HG03060 (cell line): ENCODE results near the gene PPP3R2.
"Not testable (repeated sequence)": the region's sequence is repeated elsewhere in the genome, so short reads cannot be mapped to it uniquely, and the experiment has no call there.

Experiments used
- ATAC-seq: cut with Tn5 transposase; IDR thresholded peaks from one replicate; pipeline ENCODE4 v1.9.1; 2021; ENCODE audit warnings: low read depth, moderate number of reproducible peaks; ENCODE audit not compliant: unreplicated experiment

PPP3R2 gene

DNA sequence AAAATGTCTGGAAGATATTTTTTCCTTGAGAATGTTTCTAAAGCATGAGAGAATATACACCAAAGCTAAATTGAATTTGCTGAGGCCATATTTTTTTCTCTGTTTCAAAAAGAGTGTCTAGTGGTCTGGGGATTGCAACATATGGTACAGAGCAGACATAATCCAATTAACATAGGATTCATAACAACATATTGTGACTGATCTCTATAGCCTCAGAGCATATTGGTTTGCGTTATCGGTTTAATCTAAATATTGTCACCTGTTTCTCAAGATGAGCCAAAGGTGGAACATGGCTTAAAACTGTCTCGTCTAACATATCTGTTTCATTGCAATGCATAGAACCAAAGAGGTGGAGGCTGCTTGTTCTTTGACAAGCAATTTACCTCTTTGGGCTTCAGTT is 3.9 kb downstream of the PPP3R2 start:
- ATAC-seq = no peak

DNA sequence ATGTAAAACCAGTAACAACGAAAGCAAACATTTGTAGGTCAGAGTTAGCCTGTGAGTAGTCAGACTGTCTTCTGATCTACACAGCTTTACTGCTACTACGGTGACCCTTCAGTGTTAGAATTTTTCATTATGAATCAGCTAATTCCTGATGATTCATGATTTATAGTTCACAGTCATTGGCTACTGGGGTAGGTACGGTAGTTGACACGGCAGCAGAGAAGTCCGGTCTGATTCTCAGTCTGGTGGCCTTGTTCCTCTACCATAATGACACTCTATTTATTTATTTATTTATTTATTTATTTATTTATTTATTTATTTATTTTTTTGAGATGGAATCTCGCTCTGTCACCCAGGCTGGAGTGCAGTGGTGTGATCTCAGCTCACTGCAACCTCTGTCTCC is 4.7 kb downstream of the PPP3R2 start:
- ATAC-seq = not testable (repeated sequence)

DNA sequence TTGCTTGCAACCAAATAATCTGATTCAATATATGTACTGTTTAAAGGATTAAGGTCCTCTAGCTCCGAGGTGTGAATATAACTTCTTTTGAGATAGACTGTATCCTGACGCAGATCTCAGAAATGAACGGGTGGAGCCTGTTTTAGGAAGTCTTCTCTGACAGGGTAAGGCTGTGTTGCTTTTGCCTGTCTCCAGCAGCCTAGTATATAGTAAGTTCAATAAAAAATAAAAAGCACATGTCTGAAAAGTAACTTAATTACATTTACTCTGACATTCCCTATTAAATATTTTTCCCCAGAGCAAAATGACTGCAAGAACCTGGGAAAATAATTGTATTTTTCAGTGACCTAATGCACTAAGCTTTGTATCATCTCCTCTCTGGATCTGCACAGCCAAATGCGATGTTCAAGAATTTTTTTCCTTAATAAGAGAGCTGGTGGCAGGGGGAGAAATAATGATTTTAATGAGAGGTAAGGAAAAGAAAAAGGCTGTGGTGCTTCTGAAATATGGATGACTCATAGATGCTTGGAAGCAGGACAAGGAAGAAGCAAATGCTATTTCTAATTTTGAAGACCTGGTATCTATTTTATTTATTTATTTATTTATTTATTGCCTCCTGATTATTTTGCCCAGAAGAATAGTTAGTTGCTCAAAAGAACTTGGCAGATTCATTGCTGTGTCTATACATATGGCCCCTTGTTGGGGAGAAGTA is 7.3 kb downstream of the PPP3R2 start:
- no peak for ATAC-seq

DNA sequence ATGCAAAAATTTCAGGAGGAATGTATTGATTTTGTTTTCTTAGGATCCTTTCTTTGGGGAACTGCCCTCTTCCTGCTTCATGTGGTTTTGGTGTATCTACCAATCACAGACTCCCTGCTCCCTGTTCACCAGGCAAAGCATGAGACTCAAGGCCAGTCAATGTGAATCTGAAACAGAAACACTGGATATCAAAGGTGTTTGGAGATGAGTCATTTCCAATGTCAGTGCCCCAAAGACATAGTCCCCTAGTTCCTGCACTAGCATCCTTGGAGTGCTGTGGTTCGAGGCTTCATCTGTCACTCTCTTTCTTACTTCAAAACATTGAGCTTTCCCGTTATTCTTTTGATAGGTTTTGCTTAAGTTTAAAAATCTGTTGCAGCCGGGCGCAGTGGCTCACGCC is 8.1 kb downstream of the PPP3R2 start:
- peak; percentile 89 for ATAC-seq

DNA sequence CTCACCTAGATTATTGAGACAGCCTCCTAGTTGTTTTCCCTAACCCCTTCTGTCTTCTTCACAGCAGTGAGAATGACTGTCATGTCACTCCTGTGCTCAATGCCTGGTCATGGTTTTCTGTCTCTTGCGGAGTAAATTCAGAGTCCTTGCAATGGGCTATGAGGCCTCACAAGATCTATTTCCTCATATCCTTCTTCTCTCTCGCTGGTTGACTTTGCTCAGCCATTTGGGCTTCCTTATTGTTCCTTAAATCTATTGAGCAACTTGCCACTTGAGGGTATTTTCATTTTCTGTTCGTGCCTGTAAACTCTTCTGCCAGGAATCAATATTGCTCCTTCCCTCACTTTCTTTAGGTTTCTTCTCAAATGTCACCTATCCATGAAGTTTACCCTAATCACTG is 9.0 kb downstream of the PPP3R2 start:
- ATAC-seq = no peak

DNA sequence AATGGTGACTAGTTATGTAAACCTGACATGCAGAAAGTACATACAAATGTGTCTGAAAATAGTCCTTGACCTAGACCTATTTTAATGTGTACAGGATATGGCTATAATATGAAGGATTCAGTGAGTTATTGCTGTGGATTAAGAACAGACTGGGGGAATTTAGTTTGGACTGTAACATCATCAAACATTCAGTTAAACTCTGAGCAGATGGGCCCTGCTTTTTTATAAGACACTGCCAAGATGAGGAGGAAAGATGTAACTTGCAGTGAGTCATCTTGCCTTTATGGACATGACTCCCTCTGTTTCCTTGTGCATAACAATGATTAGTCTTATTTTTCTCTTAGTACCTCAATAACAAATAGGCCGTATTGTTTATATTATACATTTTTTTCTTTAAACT is 12.2 kb downstream of the PPP3R2 start:
- no peak for ATAC-seq

DNA sequence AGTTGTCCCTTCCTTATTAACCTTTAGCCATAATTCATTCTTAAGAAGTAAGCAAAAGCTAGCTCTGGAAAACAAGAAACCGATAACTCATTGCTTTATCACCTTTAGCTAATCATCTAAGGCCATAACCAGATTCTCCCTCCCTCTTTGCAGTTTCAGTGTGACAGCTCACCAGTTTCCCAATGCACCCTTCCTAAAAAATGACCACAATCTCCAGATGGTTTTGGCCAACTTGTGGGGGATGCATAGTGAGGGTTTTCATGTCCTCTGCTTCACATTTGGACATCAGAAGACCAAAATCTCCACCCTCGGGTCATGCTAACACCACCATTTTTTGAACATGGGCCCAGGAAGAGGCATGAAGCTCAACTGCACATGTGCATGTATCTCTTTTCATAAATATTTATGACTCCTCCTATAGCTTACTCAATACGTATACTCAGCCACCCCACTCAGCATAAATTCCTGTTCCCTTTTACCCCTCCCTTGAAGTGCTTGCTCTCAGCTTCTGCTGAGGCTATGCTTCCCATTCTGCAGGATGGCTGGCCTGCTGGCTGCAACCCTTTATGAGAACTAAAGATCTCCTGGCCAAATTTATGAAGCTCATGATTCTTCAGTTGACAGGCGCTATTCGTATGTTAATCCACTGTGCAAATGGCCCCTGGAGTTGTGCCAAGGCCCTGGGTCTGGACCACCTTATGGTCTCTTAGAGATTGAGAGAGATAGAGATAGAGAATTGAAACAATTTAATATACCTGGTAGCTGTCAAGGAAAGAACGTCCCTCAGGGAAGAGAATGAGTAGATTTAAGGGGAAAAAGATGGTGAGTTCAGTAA is 14.8 kb downstream of the PPP3R2 start:
- no peak for ATAC-seq

DNA sequence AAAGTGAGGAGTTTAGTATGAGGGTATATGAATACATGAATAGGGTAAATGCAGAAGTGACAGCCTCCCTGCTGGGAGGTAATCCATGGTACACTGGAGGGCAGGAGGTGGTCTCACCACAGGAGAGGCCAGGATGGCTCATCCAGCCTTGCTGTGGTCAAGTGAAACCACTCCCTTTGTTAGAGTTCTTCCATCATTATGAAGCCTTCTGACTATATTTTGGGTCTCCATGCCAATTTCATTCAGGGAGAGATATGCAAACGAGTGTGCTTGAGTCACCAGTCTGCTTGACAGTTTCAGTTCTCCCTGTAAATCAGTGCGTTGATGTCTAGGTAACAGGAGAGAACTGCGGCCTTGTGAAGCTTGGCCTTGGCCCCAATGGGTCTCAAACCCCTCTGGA is 16.4 kb downstream of the PPP3R2 start:
- peak; percentile 50 for ATAC-seq

DNA sequence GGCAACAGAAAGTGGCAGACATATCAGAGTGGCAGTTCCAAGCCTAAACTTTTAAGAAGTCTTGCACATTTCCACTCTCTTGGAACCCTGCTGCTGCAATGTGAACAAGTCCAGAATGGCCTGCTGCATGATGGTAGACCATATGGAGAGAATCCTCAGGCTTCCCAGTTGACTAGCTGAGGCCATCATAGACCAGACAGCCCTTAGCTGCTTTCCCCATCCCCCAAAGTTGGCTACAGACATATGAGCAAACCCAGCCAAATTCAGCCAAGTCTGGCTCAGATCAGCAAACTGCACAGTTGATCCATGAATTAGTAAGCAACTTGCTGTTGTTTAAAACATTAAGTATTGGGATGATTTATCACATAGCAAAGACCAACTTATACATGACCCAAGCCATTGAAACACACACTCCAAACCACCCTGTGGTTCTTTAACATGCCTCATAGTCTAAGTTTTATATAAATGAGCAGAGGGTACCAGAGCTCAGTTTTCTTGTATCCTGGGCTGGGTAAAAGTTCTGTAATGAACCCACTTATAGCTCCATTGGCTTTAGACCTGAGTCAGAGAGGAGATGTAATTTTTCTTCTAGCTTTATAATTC is 19.9 kb downstream of the PPP3R2 start:
- ATAC-seq = no peak

DNA sequence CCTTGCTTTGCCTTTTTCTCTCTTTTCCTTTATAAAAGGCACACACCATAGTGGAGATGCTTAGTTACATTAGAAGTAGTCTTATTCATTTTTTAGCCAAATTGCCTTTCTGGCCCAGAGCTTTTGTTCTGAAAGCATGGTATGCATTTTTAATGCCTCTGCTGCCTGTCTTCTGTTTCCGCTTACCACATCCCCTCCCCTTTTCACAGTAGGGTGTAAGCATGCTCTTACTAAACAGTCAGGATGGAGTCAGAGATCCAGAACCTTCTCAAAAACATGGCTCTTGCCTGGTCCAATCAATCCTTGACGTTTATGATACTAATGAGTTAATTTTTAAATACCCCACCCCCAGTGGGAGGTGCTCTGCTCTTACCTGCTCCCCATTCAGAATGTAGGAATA is 22.5 kb downstream of the PPP3R2 start:
- no peak for ATAC-seq

DNA sequence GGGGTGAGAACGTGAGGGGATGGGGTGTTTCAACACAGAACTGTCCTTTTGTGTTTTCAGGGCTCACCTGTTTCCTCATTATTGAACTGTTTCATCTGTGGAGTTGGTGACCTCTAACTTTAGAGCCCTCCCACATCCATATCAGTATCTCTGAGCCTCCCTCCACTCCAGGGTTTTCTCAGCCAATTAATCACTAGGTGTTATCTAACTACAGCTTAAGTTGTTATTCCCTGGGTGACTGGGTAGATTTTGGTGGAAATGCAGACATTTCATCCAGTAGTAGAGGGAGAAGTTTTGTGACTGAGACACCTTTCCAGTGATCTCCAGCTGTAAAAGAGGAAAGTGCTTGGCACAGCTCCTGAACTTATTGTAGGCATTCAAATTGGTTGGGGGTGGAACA is 23.7 kb downstream of the PPP3R2 start:
- no peak for ATAC-seq

DNA sequence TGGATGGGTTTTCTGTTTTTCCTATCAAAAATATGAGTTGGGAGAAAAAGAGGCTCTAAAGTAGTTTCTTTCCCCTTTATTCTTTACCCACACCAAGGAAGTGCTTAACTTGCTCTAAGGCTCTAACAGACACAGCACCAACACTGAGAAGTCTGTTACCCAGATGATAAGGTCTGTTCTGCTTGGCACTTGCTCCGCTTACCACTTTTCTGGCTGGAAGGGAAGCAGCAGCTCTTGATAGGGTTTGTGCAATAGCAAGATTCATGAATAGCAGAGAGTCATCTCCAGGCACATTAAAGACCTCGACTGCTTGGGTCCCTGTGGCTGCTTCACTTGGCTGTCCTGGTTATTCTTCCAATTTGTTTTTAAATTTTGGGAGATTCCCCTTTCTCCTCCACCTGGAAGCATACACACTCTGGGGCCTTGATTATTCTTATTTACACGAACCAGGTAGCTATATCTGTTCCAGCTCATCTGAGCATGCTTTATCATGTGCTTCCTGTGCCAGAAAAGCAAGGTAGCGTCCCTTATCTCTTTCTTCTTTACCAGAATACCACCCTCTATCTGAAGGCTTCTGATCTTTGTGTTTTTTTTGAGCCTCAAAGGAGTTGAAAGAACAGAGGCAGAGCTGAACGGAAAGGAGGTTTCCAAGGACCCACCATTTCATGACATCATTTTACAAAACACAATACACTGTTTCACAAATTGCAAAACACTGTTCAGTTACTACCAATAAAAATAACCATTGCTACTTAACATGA is 24.8 kb downstream of the PPP3R2 start:
- no peak for ATAC-seq

DNA sequence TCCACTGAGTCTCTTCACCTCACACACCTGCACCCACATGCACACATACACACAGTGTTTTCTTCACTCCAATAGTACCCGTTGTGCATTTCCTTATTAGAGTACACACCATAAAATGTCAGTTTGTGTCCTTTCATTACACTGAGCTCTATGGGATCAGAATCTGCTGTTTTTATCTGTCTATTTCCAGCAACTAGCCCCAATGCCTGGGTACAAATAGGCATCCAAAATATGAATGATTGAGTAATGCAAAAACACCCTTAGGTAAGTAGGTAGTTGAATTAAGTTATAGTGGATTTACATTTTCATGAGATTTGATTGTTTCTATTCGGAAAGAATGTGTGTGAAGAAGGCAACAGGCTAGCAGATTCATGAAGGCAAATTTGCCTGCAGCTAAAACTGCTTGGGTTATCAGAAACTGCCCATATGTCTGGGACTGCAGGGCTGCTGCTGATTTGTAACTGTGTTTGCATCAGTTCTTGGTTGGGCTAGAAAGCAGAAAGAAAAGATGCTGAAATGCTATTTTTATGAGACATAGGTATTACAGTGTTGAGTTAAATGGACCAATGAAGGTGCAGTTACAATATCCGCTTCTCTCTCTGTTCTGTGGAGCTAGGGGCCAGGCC is 26.9 kb downstream of the PPP3R2 start:
- no peak for ATAC-seq

DNA sequence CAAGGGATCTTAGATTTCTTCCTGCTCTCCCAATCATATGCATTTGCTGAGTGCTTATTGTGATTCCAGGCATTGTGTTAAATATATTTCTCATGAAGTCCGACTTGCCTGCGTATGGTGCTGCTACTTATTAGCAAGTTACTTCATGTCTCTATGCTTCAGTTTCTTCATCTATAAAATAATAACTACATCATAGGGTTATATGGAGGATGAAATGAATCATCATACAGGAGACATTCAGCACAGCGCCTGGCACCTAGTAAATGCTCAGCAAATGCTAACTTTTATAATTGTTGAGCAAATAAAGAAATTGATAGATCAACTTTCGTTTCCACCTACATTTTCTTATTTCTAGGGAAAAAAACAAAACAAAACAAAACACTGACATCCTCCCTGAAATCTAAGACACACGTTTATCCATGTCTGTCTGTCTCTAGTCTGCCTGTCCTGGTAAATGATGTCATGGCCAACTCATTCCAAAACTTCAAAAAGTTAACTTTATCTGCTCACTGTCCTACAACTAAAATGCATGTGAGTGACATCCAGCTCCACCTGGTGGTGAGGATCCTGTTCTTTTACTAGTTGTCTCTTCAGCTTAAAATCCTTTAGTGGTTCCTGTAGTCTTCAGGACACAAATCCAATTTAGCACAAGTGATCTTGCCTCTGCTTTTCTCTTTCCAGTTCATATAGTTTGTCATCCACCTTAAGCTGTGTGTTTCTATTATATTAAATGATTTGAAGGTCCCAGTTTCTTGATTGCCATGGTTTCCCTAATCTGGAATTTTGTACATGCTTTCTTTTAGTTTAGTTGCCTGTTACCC is 27.7 kb downstream of the PPP3R2 start:
- peak; percentile 64 for ATAC-seq

DNA sequence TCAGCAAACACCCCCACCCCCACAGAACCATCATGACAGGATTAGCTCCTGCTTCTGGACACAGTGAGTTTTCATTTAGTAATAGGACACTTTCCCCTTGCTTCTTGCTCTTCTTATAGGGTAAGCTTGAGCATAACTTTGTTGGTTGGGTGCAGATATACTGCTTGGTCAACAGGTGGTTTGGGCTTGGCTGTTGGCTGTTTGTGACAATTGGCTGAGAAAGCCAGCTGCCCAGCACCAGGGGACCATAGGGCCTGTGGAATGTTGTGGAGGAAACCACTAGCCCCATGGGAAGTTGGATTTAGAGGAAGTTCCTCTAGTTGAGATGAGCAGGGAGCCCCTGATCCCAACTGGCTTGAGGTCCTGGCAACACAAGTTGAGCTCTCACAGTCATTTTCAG is 30.5 kb downstream of the PPP3R2 start:
- no peak for ATAC-seq

DNA sequence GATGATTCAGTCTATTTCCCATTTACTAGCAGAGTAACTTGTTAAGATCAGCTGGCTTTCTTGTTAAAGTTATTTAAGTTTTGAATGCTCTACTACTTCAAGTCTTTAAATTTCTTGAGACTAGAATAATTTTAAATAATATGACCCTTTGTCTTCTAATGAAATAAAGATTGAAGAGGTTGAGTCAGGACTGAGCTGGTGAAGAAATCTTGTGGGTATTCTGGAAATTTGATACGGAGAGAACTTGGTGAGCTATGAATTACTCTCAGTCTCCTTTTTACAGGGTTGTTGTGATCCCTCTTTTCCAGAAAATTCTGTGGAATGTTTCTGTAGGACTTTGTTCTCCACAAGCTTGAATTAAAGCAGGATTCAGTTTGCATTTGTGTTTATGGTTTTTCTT is 31.8 kb downstream of the PPP3R2 start:
- no peak for ATAC-seq

DNA sequence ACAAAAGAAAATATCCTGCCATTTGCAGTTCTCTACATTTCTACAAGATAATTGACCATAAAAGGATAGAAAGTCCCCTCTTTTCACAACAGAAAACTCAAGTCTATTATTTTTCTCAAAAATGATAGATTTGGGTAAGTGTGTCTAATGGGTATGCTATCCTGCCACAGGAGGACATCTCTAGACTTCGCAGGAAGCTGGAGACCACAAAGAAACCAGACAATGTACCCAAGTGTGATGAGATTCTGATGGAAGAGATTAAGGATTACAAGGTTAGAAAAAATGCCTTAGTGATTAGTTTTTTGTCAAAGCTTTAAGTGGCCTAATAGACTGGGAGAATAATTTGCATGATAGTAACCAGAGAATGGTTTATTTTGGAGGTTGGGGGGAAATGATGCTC is 33.0 kb downstream of the PPP3R2 start:
- ATAC-seq = no peak

DNA sequence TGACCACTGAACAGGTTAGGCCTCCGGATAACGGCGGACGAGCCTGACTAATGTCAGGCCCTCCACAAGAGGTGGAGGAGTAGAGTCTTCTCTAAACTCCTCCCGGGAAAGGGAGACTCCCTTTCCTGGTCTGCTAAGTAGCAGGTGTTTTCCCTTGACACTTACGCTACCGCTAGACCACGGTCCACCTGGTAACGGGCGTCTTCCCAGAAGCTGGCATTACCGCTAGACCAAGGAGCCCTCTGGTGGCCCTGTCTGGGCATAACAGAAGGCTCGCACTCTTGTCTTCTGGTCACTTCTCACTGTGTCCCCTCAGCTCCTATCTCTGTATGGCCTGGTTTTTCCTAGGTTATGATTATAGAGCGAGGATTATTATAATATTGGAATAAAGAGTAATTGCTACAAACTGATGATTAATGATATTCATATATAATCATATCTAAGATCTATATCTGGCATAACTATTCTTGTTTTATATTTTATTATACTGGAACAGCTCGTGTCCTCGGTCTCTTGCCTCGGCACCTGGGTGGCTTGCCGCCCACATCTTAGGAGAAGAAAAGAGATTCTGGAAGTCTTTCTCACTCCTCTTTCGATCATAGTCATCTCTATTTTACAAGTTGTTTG is 45.2 kb downstream of the PPP3R2 start:
- not testable (repeated sequence) for ATAC-seq

DNA sequence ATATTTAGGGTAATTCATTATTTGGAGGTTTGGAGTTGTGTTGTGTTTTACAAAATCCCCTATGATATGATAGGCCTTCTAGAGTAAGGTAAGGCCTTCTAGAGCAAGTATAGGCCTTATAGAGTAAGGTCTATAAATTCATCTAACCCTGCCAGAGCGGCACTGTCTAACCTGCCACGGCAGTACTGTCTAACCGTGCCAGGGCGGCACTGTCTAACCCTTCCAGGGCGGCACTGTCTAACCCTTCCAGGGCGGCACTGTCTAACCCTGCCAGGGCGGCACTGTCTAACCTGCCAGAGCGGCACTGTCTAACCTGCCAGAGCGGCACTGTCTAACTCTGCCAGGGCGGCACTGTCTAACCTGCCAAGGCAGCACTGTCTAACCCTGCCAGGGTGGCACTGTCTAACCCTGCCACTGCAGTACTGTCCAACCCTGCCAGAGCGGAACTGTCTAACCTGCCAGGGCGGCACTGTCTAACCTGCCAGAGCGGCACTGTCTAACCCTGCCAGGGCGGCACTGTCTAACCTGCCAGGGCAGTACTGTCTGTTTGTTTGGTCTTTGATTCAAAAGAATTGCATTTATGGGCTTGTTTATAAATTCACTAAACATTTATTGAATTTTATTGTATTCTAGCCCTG is 51.6 kb downstream of the PPP3R2 start:
- no peak for ATAC-seq
